Uterus (tissue), 2 donors: ENCODE measurements around the gene TJP2.

Experiments used
- CTCF ChIP-seq, 4 experiments: fragments of 200-600 bp in 2 of 4; fragments of 450-650 bp in 2 of 4; sonication (generic) in 2 of 4; IDR thresholded peaks; one replicate each; pipeline ENCODE4 v1.5.1; 2016 to 2019; ENCODE audit warnings: antibody characterized with exemption in 4 of 4, mild to moderate bottlenecking in 2 of 4, moderate library complexity in 1 of 4
- POLR2A ChIP-seq, 2 donors: fragments of 450-650 bp; IDR thresholded peaks; one replicate each; pipeline ENCODE4 v1.6.1; 2016; ENCODE audit warnings: antibody characterized with exemption in 2 of 2, mild to moderate bottlenecking in 1 of 2, moderate library complexity in 1 of 2

- TF ChIP-seq CTCF (IDR thresholded peaks at IDR 0.05) (peak; percentile 7 to 29 (median 18)), POLR2A (IDR thresholded peaks at IDR 0.05) (no peak)
Measured at GRCh38 chr9:69149321-69149807, 24.7 kb upstream of the TJP2 start.
